ENCODE data around the gene GALNTL6. TPM values are rescaled to one million over a fixed set of nuclear protein-coding genes. Genes with fewer than 3 reads are reported as not detected.

Gene GALNTL6
- total RNA-seq, 1 donor from 2014 or later = 23.6 TPM

GRCh38 chr4:171983935-171984805, 171.0 kb downstream of the GALNTL6 start:
- DNase-seq (ENCODE audit: low spot score in 2 of 2) (no peak), FAIRE-seq (no peak)

GRCh38 chr4:171985129-171985528, 171.9 kb downstream of the GALNTL6 start:
- DNase-seq (ENCODE audit: low spot score in 2 of 2) = no peak
- no peak for FAIRE-seq

DNA sequence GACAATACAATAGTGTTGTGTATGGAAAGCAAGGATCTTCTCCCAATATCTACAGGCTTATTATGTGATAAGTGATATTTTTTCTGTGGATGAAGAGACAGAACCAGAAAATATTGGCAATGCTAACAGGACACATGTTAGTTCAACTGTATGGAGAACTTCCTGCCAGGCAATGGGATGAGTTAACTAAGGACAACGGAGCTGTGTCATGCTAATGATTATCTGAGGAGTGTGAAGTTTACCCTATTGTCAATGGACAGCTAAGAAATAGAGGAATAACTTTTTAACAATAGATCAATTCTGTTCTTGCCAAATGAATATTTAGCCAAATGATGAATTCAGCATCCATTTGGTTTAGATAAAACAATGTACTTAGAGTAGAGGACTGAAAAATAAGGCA, 180.0 kb downstream of the GALNTL6 start:
- DNase-seq (ENCODE audit: low spot score in 2 of 2) (no peak), FAIRE-seq (no peak)

DNA sequence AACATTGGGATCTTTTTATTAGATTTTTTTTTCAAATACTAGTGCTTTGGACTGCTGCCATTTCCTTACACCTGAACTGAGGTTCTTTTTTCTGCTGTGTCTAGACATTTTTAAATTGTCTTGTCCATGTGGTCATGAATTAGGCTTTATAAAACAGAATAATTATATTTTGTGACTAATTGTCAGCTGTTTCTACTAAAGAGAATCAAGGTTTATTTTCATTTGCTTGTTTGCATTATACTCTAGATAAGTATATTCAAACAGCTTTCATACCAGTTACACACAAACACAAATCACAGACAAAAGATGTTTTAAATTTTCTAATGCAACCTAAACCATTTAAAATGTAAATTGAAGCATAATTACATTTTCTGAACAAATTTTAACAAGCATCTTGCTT, 194.7 kb downstream of the GALNTL6 start:
- FAIRE-seq (no peak), DNase-seq (ENCODE audit: low spot score in 2 of 2) (no peak)

- FAIRE-seq (no peak), DNase-seq (ENCODE audit: low spot score in 2 of 2) (no peak)
Measured at GRCh38 chr4:172009446-172010230, 196.4 kb downstream of the GALNTL6 start.

DNA sequence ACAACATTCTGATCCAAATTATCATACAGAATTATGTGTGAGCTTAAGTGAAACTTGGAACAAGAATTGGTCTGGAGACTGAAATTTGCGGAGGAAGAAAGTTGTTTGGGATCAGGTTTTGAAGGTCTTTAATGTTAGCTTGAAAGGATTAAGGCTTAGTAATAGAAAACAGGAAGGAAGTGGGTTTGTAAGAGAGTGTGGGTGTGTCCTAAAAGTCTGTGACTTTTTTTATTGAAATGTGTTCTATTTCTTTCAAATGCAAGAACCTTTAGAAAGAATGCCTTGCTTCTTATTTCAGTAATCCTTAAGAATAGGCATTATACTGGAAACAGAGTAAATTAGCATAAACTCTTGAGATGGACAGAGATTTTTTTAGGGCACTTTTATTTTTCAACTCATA, 198.0 kb downstream of the GALNTL6 start:
- FAIRE-seq = no peak
- no peak for DNase-seq (ENCODE audit: low spot score in 2 of 2)

GRCh38 chr4:172018358-172018757, 205.2 kb downstream of the GALNTL6 start:
- no peak for DNase-seq (ENCODE audit: low spot score in 2 of 2)
- FAIRE-seq = no peak

DNA sequence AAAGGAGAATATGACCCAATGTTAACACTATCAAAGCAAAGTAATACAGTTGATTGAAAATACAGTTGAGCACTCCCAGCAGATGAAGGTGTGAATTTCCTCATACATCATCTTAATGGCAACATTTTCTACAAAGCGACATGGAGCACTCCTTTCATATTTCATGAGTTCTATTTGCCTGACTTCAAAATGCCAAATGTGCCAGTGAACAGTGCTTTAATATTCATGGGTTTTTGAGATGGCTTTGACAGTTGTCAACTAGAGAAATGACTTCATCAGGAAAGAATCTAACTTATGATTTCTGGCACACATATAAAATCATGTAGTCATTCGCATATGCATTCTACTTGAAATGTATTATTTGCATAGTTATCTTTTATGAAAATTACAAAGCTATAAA, 222.4 kb downstream of the GALNTL6 start:
- no peak for FAIRE-seq
- no peak for DNase-seq (ENCODE audit: low spot score in 2 of 2)

DNA sequence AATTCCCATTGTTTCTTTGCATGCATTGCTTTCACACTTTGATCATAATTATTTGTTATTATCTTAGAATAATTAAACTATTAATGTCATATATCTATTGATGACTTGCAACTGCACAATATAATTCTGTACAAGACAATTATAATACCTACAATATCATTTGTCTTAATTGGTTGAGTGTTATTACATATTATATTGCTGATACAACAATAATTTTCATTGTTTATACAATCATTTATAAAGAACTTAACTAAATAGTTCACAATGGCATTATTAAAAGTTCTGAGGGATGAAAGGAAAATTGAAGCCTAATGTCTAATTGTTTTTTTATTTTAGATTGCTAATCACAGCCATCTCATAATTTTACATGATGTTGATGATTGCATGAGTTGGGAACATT, 227.6 kb downstream of the GALNTL6 start:
- no peak for FAIRE-seq
- no peak for DNase-seq (ENCODE audit: low spot score in 2 of 2)

- DNase-seq (ENCODE audit: low spot score in 2 of 2) = no peak
Measured at GRCh38 chr4:172042714-172043114, 229.5 kb downstream of the GALNTL6 start.

GRCh38 chr4:172045981-172046380, 232.8 kb downstream of the GALNTL6 start:
- no peak for DNase-seq (ENCODE audit: low spot score in 2 of 2)
- no peak for FAIRE-seq

More at GRCh38 chr4:172042714-172043114, 229.5 kb downstream of the GALNTL6 start:
- no peak for FAIRE-seq

- DNase-seq (ENCODE audit: low spot score in 2 of 2) (no peak), FAIRE-seq (peak; percentile 64)
Measured at GRCh38 chr4:172048666-172049065, 235.5 kb downstream of the GALNTL6 start.

- DNase-seq (ENCODE audit: low spot score in 2 of 2) (no peak), FAIRE-seq (no peak)
Measured at GRCh38 chr4:172050911-172051310, 237.7 kb downstream of the GALNTL6 start.

DNA sequence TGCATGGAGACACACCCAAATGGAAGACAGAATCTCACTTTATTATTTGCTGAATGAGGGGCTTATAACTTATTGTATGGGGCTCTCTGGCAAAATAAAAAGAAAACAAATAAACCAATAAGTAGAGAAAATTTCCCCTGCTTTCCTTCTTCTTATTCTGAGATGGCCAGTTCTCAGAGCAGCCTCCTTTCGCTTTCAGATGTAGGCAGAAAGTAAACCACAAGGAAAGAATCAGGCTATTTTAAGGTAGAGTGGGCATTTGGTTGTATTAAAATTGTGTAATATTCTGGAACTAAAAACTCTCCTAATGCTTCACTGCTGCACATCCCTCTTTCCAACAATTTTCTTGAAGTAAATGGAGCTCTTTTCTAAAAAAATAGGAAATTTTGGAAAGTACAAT, 241.8 kb downstream of the GALNTL6 start:
- DNase-seq (ENCODE audit: low spot score in 2 of 2) = no peak
- FAIRE-seq = no peak

DNA sequence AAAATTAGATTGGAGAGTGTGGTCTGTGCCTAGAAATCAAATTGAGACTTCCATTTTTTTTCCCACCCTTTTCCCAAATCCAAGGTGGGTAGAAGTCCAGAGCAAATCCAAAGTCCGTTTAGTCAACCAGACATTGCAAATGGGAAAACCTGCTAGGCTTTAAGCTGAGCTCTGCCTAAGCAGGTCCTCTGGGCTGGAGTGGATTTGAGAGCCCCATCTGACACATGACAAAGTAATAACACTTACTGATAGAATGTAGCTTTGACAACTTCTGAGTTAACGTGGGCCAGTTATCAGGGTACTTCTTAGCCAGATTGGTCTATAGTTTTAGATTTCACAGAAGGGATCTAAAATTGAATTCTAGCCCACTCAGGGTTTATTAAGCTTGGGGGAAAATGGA, 242.3 kb downstream of the GALNTL6 start:
- FAIRE-seq (no peak), DNase-seq (ENCODE audit: low spot score in 2 of 2) (no peak)

GRCh38 chr4:172061204-172061603, 248.0 kb downstream of the GALNTL6 start:
- FAIRE-seq = no peak

DNA sequence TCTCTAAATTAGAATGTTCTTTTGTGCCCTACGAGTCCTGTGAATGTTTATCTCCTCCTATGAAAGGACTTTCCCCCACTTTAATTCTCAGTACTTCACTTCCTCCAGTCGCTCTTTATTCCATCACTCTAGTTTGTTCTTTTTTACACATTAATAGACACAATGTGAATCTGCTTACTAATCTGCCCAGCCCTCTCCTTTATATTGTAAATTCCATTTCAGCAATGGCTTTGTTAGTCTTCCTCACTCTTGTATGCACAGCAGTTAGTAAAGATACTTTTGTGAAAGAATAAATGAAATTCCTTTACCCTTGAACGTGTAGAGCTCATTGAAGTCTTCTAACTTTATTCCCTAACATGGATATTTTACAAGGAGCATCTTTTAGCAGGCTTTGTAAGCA, 255.3 kb downstream of the GALNTL6 start:
- no peak for FAIRE-seq
- DNase-seq (ENCODE audit: low spot score in 2 of 2) = no peak

More at GRCh38 chr4:172061204-172061603, 248.0 kb downstream of the GALNTL6 start:
- no peak for DNase-seq (ENCODE audit: low spot score in 2 of 2)

DNA sequence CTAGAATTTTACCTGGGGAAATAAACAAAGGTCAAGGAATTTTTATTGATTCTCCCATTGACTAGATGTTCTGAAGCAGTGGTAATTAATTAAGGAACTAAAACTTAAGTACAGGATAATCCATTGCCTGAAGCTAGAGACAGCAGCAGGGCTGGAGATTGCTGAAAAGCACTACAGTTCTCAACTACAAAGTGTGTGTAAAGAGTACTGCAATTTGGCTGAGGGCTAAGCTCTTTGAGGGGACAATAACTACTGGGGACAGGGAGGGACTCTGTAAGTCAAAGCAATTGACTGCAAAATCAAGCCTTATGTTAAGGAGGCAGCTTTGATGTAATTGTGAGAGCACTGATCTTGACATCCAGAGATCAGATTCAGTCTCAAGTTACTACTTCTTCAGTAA, 260.4 kb downstream of the GALNTL6 start:
- no peak for DNase-seq (ENCODE audit: low spot score in 2 of 2)

GRCh38 chr4:172083272-172083671, 270.1 kb downstream of the GALNTL6 start:
- DNase-seq (ENCODE audit: low spot score in 2 of 2) (no peak), FAIRE-seq (no peak)

More for the DNA sequence above, 260.4 kb downstream of the GALNTL6 start:
- FAIRE-seq = no peak

GRCh38 chr4:172088556-172088955, 275.4 kb downstream of the GALNTL6 start:
- FAIRE-seq (no peak), DNase-seq (ENCODE audit: low spot score in 2 of 2) (no peak)

- no peak for FAIRE-seq
- no peak for DNase-seq (ENCODE audit: low spot score in 2 of 2)
Measured at GRCh38 chr4:172095161-172095560, 282.0 kb downstream of the GALNTL6 start.

DNA sequence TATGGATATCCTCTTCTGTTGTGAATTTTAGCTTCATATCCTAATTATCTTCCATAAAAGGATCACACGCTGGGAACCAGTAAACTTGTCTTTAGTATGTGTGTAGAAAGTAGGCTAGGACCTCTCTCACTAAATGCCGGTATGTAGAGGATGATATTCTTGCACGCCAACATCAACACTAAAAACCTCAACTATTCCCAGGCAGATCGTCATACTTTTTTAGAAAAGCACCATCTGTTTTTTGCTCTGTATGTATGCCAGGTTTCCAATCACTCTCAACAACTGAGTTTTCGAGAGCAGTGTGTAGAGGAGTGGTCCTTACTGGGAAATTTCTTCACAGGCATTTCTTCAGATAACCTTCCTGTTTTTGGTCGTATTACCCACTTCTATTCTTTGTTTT, 283.6 kb downstream of the GALNTL6 start:
- DNase-seq (ENCODE audit: low spot score in 2 of 2) = no peak
- no peak for FAIRE-seq

Measured in frontal cortex (tissue), 4 donors.